ENCODE measurements around the gene COMMD7. TPM values are rescaled to one million over a fixed set of nuclear protein-coding genes. Genes with fewer than 3 reads are reported as not detected.

Gene COMMD7
- total and polyA plus RNA-seq, 9 of the 15 experiments (the other 6 are each of a cell fraction or from before 2014, with no cell fraction given) = 11.9 to 69.1 (median 34.7) TPM

GRCh38 chr20:32727683-32728082 lies 15.6 kb downstream of the COMMD7 start:
- WGBS (ENCODE audit: insufficient coverage, low coverage, missing lambda C conversion rate) = 49% methylated on average over 7 of the region's 7 CpGs
- H3K27me3 ChIP-seq (ENCODE audit: control insufficient read depth in 2 of 2, insufficient read depth in 2 of 2, low read length in 2 of 2) = no peaks in the 10 kb centered on the region
- H3K9me3 ChIP-seq (replicated peaks; ENCODE audit: control insufficient read depth, insufficient read depth, low read depth, low read length) = no peaks in the 10 kb centered on the region
- H3K4me1 ChIP-seq (replicated peaks in 1 of 2; ENCODE audit: control insufficient read depth in 2 of 2, insufficient read depth in 2 of 2, low read length in 2 of 2) = peaks cover 19% of the 10 kb centered on the region in 2 experiments
- in situ Hi-C loops (cut with MboI) = no loop called here
- H3K27ac ChIP-seq (ENCODE audit: extremely low read depth, low read depth, low read length) = no peak overlapping the region
- no peak overlapping the region for H3K9ac ChIP-seq (ENCODE audit: insufficient read depth in 1 of 2, low read depth in 2 of 2, low read length in 2 of 2)
- POLR2A ChIA-PET = no interaction called here
- H3K4me3 ChIP-seq = no peak overlapping the region
- FAIRE-seq (no peak), ATAC-seq (peak; percentile 31; the same call in 2 of the 3 replicates), DNase-seq (ENCODE audit: extremely low read depth in 1 of 4, low spot score in 3 of 4) (peak in 1 of 4 experiments; percentile 11)
- TF ChIP-seq LEF1 (IDR thresholded peaks at IDR 0.05) = no peak
- no peak for TF ChIP-seq KLF6 (CRISPR knock-in tag; IDR thresholded peaks at IDR 0.05; ENCODE audit: borderline replicate concordance)
- TF ChIP-seq MCM2 (IDR thresholded peaks at IDR 0.05; ENCODE audit: low read depth) = no peak
- no peak for TF ChIP-seq ZKSCAN8 (CRISPR knock-in tag; IDR thresholded peaks at IDR 0.05)
- no peak for TF ChIP-seq TCFL5 (CRISPR knock-in tag; conservative IDR thresholded peaks at IDR 0.05)
- no peak for TF ChIP-seq ZNF347 (CRISPR knock-in tag; IDR thresholded peaks at IDR 0.05; ENCODE audit: low read depth)
- TF ChIP-seq RBM15 (IDR thresholded peaks at IDR 0.05; ENCODE audit: insufficient read depth, low read length) = no peak
- TF ChIP-seq ZNF165 (CRISPR knock-in tag; IDR thresholded peaks at IDR 0.05; ENCODE audit: borderline replicate concordance) = no peak
- no peak for TF ChIP-seq GTF2F1 (IDR thresholded peaks at IDR 0.05; ENCODE audit: low read depth, low read length)
- no peak for TF ChIP-seq SP1 (CRISPR knock-in tag; IDR thresholded peaks at IDR 0.05)
- TF ChIP-seq ZNF511 (CRISPR knock-in tag; IDR thresholded peaks at IDR 0.05) = no peak
- TF ChIP-seq ETS2 (tag; IDR thresholded peaks at IDR 0.05; ENCODE audit: borderline replicate concordance, poor library complexity, severe bottlenecking) = no peak
- TF ChIP-seq KLF16 (IDR thresholded peaks at IDR 0.05) = no peak
- no peak for TF ChIP-seq GABPA (tag; conservative IDR thresholded peaks at IDR 0.05; ENCODE audit: low read depth)
- TF ChIP-seq BCOR (IDR thresholded peaks at IDR 0.05) = no peak
- TF ChIP-seq HMGXB4 (CRISPR knock-in tag; IDR thresholded peaks at IDR 0.05) = no peak
- no peak for TF ChIP-seq TSC22D4 (tag; IDR thresholded peaks at IDR 0.05)
- CTCF ChIA-PET (ENCODE audit: low intra/inter-chr PET ratio) = no interaction called here
- BruUV-seq (replicated peaks) = no TSS peak
- intact Hi-C loops (cut with micrococcal nuclease) = no loop called here
- no peak overlapping the region for H3K4me2 ChIP-seq (ENCODE audit: insufficient read depth, low read length)
- no peak overlapping the region for H2AFZ ChIP-seq (ENCODE audit: low read depth, low read length)
- no peaks in the 10 kb centered on the region for H3K9me1 ChIP-seq (ENCODE audit: control insufficient read depth, insufficient read depth, low read length)
- peaks cover 8% of the 10 kb centered on the region for H4K20me1 ChIP-seq (replicated peaks; ENCODE audit: control insufficient read depth, insufficient read depth, low read length)
- H3K79me2 ChIP-seq (ENCODE audit: control insufficient read depth, insufficient read depth, low read length) = 0 out of 3 replicates have a peak, but pooled peaks cover 2% of the 10 kb centered on the region
- peaks cover 16% of the 10 kb centered on the region; the same call in 1 of the 3 replicates for H3K36me3 ChIP-seq (ENCODE audit: control insufficient read depth, insufficient read depth, low read length)
